Coronary artery (tissue), 2 donors: ENCODE data around the gene LRP5.

ENCODE experiments used
- DNase-seq: peaks from one replicate; pipeline ENCODE4 v3.0.0-alpha.2; 2017; ENCODE audit warnings: low spot score
- H3K27ac ChIP-seq, 2 donors: fragments of 200-600 bp; sonication (generic); one replicate each; pipeline ENCODE4 v1.5.1; 2016 to 2019
- H3K4me3 ChIP-seq: fragments of 200-600 bp; sonication (generic); 2 replicates; pipeline ENCODE4 v1.5.1; 2016; ENCODE audit warnings: mild to moderate bottlenecking, moderate library complexity
- TF ChIP-seq, protein P1 (sequence below): fragments of 200-600 bp; sonication (generic); IDR thresholded peaks from one replicate; pipeline ENCODE4 v1.5.1; 2019; ENCODE audit warnings: antibody characterized with exemption

LRP5 gene

GRCh38 chr11:68321293-68322051 is 9.1 kb downstream of the LRP5 start:
- H3K27ac ChIP-seq = peak overlapping the region in 1 of 2 donors; percentile 20
- DNase-seq = no peak
- TF ChIP-seq, protein P1, sequence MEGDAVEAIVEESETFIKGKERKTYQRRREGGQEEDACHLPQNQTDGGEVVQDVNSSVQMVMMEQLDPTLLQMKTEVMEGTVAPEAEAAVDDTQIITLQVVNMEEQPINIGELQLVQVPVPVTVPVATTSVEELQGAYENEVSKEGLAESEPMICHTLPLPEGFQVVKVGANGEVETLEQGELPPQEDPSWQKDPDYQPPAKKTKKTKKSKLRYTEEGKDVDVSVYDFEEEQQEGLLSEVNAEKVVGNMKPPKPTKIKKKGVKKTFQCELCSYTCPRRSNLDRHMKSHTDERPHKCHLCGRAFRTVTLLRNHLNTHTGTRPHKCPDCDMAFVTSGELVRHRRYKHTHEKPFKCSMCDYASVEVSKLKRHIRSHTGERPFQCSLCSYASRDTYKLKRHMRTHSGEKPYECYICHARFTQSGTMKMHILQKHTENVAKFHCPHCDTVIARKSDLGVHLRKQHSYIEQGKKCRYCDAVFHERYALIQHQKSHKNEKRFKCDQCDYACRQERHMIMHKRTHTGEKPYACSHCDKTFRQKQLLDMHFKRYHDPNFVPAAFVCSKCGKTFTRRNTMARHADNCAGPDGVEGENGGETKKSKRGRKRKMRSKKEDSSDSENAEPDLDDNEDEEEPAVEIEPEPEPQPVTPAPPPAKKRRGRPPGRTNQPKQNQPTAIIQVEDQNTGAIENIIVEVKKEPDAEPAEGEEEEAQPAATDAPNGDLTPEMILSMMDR = no peak
- H3K4me3 ChIP-seq = no peak overlapping the region

DNA sequence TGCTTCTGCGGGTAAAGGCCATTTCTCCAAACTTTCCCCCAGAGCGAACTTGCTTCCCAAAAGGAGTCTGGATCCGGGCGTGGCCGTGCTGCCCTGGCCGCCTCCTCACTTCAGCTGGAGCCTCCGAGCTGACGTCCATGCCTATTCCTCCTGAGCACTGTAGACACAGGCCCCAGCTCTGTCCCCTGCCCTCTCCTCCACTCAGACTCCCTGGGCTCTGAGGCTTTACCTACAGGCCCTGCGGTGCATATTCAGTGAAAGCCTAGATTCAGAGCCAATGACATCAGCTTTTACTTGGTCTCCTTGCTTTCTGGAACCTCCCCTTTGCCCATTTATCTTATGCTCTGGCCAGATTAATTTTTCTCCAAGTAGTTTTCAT is 9.7 kb downstream of the LRP5 start:
- no peak overlapping the region for H3K4me3 ChIP-seq
- TF ChIP-seq, protein P1 = no peak
- DNase-seq = no peak
- H3K27ac ChIP-seq = peak overlapping the region in 1 of 2 donors; percentile 20

DNA sequence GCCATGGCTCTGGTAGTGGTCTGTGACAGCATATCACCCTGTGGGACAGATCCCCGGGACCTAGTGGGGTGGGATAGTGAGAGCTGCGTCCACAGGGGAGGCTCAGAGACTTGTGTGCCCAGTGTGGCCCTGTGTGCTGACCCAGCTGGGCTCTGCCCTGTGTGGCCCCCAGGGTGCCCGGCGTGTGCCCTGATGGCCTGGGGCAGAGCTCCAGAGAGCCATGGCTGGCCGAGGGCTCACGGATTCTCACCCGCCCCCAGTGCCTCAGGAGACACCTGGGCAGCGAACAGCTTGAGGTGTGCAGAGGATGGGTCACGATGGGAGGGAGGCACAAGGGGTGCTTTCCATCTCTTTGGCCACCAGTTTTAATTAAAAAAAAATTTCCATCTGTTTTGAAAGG is 11.8 kb downstream of the LRP5 start:
- TF ChIP-seq, protein P1 = no peak
- H3K4me3 ChIP-seq = no peak overlapping the region
- no peak overlapping the region for H3K27ac ChIP-seq
- no peak for DNase-seq

- TF ChIP-seq, protein P1 = no peak
- Histone ChIP-seq H3K4me3 (no peak overlapping the region), H3K27ac (no peak overlapping the region)
- no peak for DNase-seq
These were observed 12.3 kb downstream of the LRP5 start for GRCh38 chr11:68324695-68325094.

GRCh38 chr11:68325183-68325906 is 13.0 kb downstream of the LRP5 start:
- TF ChIP-seq, protein P1 = no peak
- Histone ChIP-seq H3K4me3 (no peak overlapping the region), H3K27ac (no peak overlapping the region)
- DNase-seq = no peak

GRCh38 chr11:68325907-68326220 is 13.5 kb downstream of the LRP5 start:
- Histone ChIP-seq H3K27ac (no peak overlapping the region), H3K4me3 (no peak overlapping the region)
- TF ChIP-seq, protein P1 = no peak
- DNase-seq = no peak
